HepG2 (cell line): ENCODE results near the gene ADORA2B. TPM values are rescaled to one million over a fixed set of nuclear protein-coding genes. Genes with fewer than 3 reads are reported as not detected.
"Not testable (repeated sequence)": the region's sequence is repeated elsewhere in the genome, so short reads cannot be mapped to it uniquely, and the experiment has no call there.

ENCODE experiments used
- ATAC-seq: fragments of 200-7000 bp; cut with Tn5 transposase; 3 replicates; pipeline ENCODE4 v1.9.1; 2020; ENCODE audit warnings: mild to moderate bottlenecking, moderate library complexity
- BruUV-seq: library from RNA; stranded (reverse); fragments of 400-500 nt; replicated peaks from 2 replicates; lab custom pipeline; 2021; lab: Mats Ljungman, UMichigan
- CTCF ChIA-PET: fragments of 300-600 bp; formaldehyde crosslinking; extraction: SDS; loops from one replicate; lab custom pipeline; 2021; ENCODE audit warnings: low total read pairs, inconsistent platforms, low intra/inter-chr PET ratio; lab: Yijun Ruan, JAX
- POLR2A ChIA-PET: fragments of 350-600 bp; sonication (Branson Sonifier 250); formaldehyde crosslinking; loops from one replicate; lab custom pipeline; 2020; ENCODE audit warnings: antibody characterized with exemption, inconsistent platforms; lab: Yijun Ruan, JAX
- DNase-seq: peaks from one replicate; pipeline ENCODE4 v3.0.0-alpha.2; 2015; ENCODE audit warnings: low spot score
- FAIRE-seq: peaks from 3 replicates; lab custom pipeline; 2011; peaks lifted over from hg19 to GRCh38; lab: Jason Lieb, UNC
- H2AFZ ChIP-seq: one replicate; pipeline ENCODE4 v1.6.1; 2011; ENCODE audit warnings: low read length, inconsistent platforms
- H3K27ac ChIP-seq: fragments of 300-600 bp; 3 replicates; pipeline ENCODE4 v1.8.0; 2011; ENCODE audit warnings: mixed run types, mild to moderate bottlenecking, mixed read lengths, low read length, inconsistent platforms; ENCODE audit not compliant: insufficient read depth; ENCODE audit errors: extremely low read length
- H3K27me3 ChIP-seq, 2 experiments: fragments of 200-600 bp in 1 of 2; 2 replicates in 1 of 2; 3 replicates in 1 of 2; pipeline versions ENCODE4 v1.6.0 to v1.8.0; 2011; ENCODE audit warnings: low read length in 2 of 2, mild to moderate bottlenecking in 2 of 2, moderate library complexity in 2 of 2, inconsistent platforms in 1 of 2; ENCODE audit not compliant: insufficient read depth in 2 of 2, control insufficient read depth in 1 of 2
- H3K36me3 ChIP-seq, 2 experiments: fragments of 200-600 bp in 1 of 2; replicated peaks in 1 of 2; 2 replicates in 1 of 2; 3 replicates in 1 of 2; pipeline versions ENCODE4 v1.5.1 to v1.8.0; 2011; ENCODE audit warnings: low read length in 2 of 2, inconsistent platforms in 1 of 2; ENCODE audit not compliant: insufficient read depth in 2 of 2, control insufficient read depth in 1 of 2
- H3K4me1 ChIP-seq: 2 replicates; pipeline ENCODE4 v1.5.1; 2012; ENCODE audit warnings: low read length, inconsistent platforms; ENCODE audit not compliant: insufficient read depth
- H3K4me2 ChIP-seq: 2 replicates; pipeline ENCODE4 v1.6.0; 2011; ENCODE audit warnings: low read depth, low read length, inconsistent platforms
- H3K4me3 ChIP-seq, 3 experiments: fragments of 200-600 bp in 1 of 3; sonication (generic), shearing (Covaris generic) in 1 of 3; replicated peaks in 1 of 3; 2 replicates each; pipeline ENCODE4 v1.5.1; 2011 to 2016; ENCODE audit warnings: low read length in 3 of 3, inconsistent platforms in 2 of 3, low read depth in 2 of 3, mild to moderate bottlenecking in 2 of 3, control low read depth in 1 of 3, mixed read lengths in 1 of 3; ENCODE audit not compliant: insufficient read depth in 1 of 3
- H3K79me2 ChIP-seq: one replicate; pipeline ENCODE4 v1.6.1; 2011; ENCODE audit warnings: low read length, inconsistent platforms; ENCODE audit not compliant: insufficient read depth
- H3K9ac ChIP-seq: 2 replicates; pipeline ENCODE4 v1.6.0; 2011; ENCODE audit warnings: mild to moderate bottlenecking, low read depth, low read length, inconsistent platforms; ENCODE audit not compliant: insufficient read depth
- H3K9me3 ChIP-seq: 2 replicates; pipeline ENCODE4 v1.5.1; 2012; ENCODE audit warnings: mild to moderate bottlenecking, low read length
- H4K20me1 ChIP-seq: 2 replicates; pipeline ENCODE4 v1.6.0; 2011; ENCODE audit warnings: inconsistent platforms, mild to moderate bottlenecking, low read length, moderate library complexity; ENCODE audit not compliant: insufficient read depth
- ATF5 ChIP-seq: sonication (generic); formaldehyde crosslinking; IDR thresholded peaks from 2 replicates; pipeline ENCODE4 v1.4.0; 2020; ENCODE audit warnings: mild to moderate bottlenecking, low read depth, missing genetic modification reagents
- BRCA1 ChIP-seq: sonication (generic); formaldehyde crosslinking; IDR thresholded peaks from 2 replicates; pipeline ENCODE4 v1.4.0; 2020; ENCODE audit warnings: missing genetic modification reagents
- HNRNPK ChIP-seq: fragments of 200-400 bp; formaldehyde crosslinking; IDR thresholded peaks from 2 replicates; pipeline ENCODE4 v1.6.1; 2018; ENCODE audit warnings: low read length, low read depth, moderate library complexity, mild to moderate bottlenecking; ENCODE audit not compliant: poor library complexity, severe bottlenecking
- MED13 ChIP-seq: sonication (generic); formaldehyde crosslinking; IDR thresholded peaks from 2 replicates; pipeline ENCODE4 v1.5.0; 2020; ENCODE audit warnings: missing genetic modification reagents
- MEIS2 ChIP-seq: sonication (generic); formaldehyde crosslinking; IDR thresholded peaks from 2 replicates; pipeline ENCODE4 v1.9.0; 2021; ENCODE audit warnings: mild to moderate bottlenecking, missing genetic modification reagents
- NR1H2 ChIP-seq: sonication (generic); formaldehyde crosslinking; IDR thresholded peaks from 2 replicates; pipeline ENCODE4 v1.8.1; 2022; ENCODE audit warnings: low read depth, missing genetic modification reagents, borderline replicate concordance
- NR3C1 ChIP-seq: sonication (generic); formaldehyde crosslinking; IDR thresholded peaks from 2 replicates; pipeline ENCODE4 v1.4.0; 2020; ENCODE audit warnings: missing genetic modification reagents
- SNAI1 ChIP-seq: sonication (generic); formaldehyde crosslinking; IDR thresholded peaks from 2 replicates; pipeline ENCODE4 v1.5.0; 2020; ENCODE audit warnings: mild to moderate bottlenecking, missing genetic modification reagents, borderline replicate concordance
- SOX6 ChIP-seq, 2 experiments: fragments of 450-650 bp in 1 of 2; sonication (generic) in 1 of 2; formaldehyde crosslinking in 1 of 2; IDR thresholded peaks; 2 replicates each; pipeline versions ENCODE4 v1.4.0 to v1.6.1; 2017 to 2020; ENCODE audit warnings: antibody characterized with exemption in 1 of 2, mild to moderate bottlenecking in 1 of 2, missing genetic modification reagents in 1 of 2
- SP1 ChIP-seq, 2 experiments: fragments of 450-650 bp in 1 of 2; sonication (generic) in 1 of 2; formaldehyde crosslinking in 1 of 2; IDR thresholded peaks; 2 replicates each; pipeline versions ENCODE4 v1.4.0 to v1.6.1; 2016 to 2020; ENCODE audit warnings: missing genetic modification reagents in 1 of 2
- SRY ChIP-seq: sonication (generic); formaldehyde crosslinking; IDR thresholded peaks from 2 replicates; pipeline ENCODE4 v1.8.0; 2022; ENCODE audit warnings: mild to moderate bottlenecking, missing genetic modification reagents
- TGIF2 ChIP-seq: IDR thresholded peaks from 2 replicates; pipeline ENCODE4 v1.6.1; 2016; ENCODE audit warnings: control low read depth, missing compliant biosample characterization
- ZMYM2 ChIP-seq: sonication (generic); formaldehyde crosslinking; IDR thresholded peaks from 2 replicates; pipeline ENCODE4 v1.8.0; 2022; ENCODE audit warnings: mild to moderate bottlenecking, missing genetic modification reagents
- ZNF317 ChIP-seq: sonication (generic); formaldehyde crosslinking; IDR thresholded peaks from 2 replicates; pipeline ENCODE4 v1.5.0; 2020; ENCODE audit warnings: mild to moderate bottlenecking, missing genetic modification reagents
- ZNF557 ChIP-seq: sonication (generic); formaldehyde crosslinking; IDR thresholded peaks from 2 replicates; pipeline ENCODE4 v1.4.0; 2020; ENCODE audit warnings: missing genetic modification reagents
- ZNF777 ChIP-seq: sonication (generic); formaldehyde crosslinking; IDR thresholded peaks from 2 replicates; pipeline ENCODE4 v1.4.0; 2020; ENCODE audit warnings: missing genetic modification reagents
- WGBS: methylation state at CpG from one replicate; pipeline ENCODE4 v1.1.6; 2017; ENCODE audit warnings: low lambda C conversion rate; 5-methylcytosine and 5-hydroxymethylcytosine counted together
- in situ Hi-C: cut with HindIII; loops from 2 replicates; pipeline ENCODE4 v1.10.0; 2017; ENCODE audit warnings: low pct_unique_long_range_greater_than_20kb; ENCODE audit not compliant: extremely low pct_ligation_motif_present
- intact Hi-C: fragments of 100-400 bp; cut with micrococcal nuclease; formaldehyde crosslinking; loops from one replicate; pipeline ENCODE4 v1.10.0; 2022; ENCODE audit not compliant: unreplicated experiment
- polyA plus RNA-seq, 8 experiments: library from polyadenylated mRNA; depleted of rRNA in 3 of 8; stranded (reverse) in 7 of 8; unstranded in 1 of 8; fragments of >200 nt; fragmentation: Illumina TruSeq in 4 of 8; extraction: Trizol in 4 of 8; gene quantifications; 2 replicates each; pipeline versions ENCODE4 v1.2.1 to v1.2.3, GENCODE V29; 2011 to 2016; ENCODE audit warnings: low read depth in 4 of 8, missing spikeins in 1 of 8, mixed read lengths in 1 of 8; ENCODE audit not compliant: insufficient read depth in 1 of 8
- total RNA-seq, 5 experiments: library from RNA; depleted of rRNA; stranded (reverse); fragments of >200 nt; fragmentation: Illumina TruSeq; extraction: Trizol; gene quantifications; 2 replicates each; pipeline ENCODE4 v1.2.3, GENCODE V29; 2016; ENCODE audit warnings: low read depth in 1 of 5
- TF ChIP-seq, protein P1 (sequence below): sonication (generic); formaldehyde crosslinking; IDR thresholded peaks from 2 replicates; pipeline ENCODE4 v1.8.1; 2023; ENCODE audit warnings: missing genetic modification reagents, inconsistent platforms, borderline replicate concordance

The ADORA2B gene
- total and polyA plus RNA-seq, 2 of the 13 experiments (the other 11 are each of a cell fraction or from before 2014, with no cell fraction given): 10.4 to 20.0 TPM

DNA sequence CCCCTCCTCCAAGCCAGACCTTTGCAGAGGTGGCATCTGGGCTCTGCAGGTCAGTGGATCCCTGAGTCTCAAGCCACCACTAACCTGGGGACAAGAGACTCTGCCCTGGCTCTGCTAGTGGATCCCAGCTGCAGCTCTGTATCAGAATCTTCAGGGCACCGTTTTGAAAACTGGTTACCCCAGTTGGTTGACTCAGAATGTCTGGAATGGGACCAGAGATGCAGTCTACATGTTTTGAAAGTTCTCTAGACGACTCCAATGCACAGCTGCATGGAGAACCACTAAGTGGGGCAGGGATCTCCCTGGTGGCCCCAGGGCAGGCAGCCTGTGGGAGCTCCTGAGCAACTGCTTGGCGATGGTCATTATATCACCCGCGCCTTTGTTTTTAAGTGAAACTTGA lies 34.1 kb upstream of the ADORA2B start:
- H3K4me2 ChIP-seq: no peak overlapping the region
- in situ Hi-C loops: no loop called here

DNA sequence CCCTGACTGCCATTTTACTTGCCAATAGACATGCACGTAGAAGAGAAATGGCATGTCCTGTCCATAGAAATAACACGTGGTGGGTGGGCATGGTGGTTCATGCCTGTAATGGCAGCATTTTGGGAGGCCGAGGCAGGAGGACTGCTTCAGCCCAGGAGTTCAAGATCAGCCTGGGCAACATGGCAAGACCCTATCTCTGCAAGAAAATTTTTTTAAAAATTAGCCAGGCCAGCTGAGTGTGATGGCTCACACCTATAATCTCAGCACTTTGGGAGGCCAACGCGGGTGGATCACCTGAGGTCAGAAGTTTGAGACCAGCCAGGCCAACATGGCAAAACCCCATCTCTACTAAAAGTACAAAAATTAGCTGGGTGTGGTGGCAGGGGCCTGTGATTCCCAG lies 33.2 kb upstream of the ADORA2B start:
- POLR2A ChIA-PET, ATAC-seq, H3K27me3 ChIP-seq, H3K9ac ChIP-seq, FAIRE-seq, CTCF ChIA-PET, H3K27ac ChIP-seq, H3K79me2 ChIP-seq, H3K9me3 ChIP-seq, in situ Hi-C loops, DNase-seq, H4K20me1 ChIP-seq, H2AFZ ChIP-seq, intact Hi-C loops, H3K4me2 ChIP-seq, H3K4me3 ChIP-seq, H3K36me3 ChIP-seq, BruUV-seq: not testable (repeated sequence)
- peaks cover 15% of the 10 kb centered on the region for H3K4me1 ChIP-seq
- 45% methylated on average over 5 of the region's 5 CpGs for WGBS

More for the DNA sequence above, 34.1 kb upstream of the ADORA2B start:
- TF ChIP-seq ZNF317: no peak
- TF ChIP-seq MED13: no peak
- no peak for TF ChIP-seq NR1H2 (CRISPR knock-in tag)
- no peak for TF ChIP-seq ZMYM2
- no peak for TF ChIP-seq HNRNPK
- no peak for TF ChIP-seq ZNF777 (CRISPR knock-in tag)
- TF ChIP-seq ATF5: no peak
- no peak for TF ChIP-seq NR3C1 (CRISPR knock-in tag)
- TF ChIP-seq SRY (CRISPR knock-in tag): no peak
- TF ChIP-seq SNAI1 (CRISPR knock-in tag): no peak
- no peak for TF ChIP-seq TGIF2 (CRISPR knock-in tag)
- no peak for TF ChIP-seq MEIS2 (CRISPR knock-in tag)
- TF ChIP-seq SP1 (IDR thresholded peaks at IDR 0.05): no peak
- no peak for TF ChIP-seq SP1 (CRISPR knock-in tag; IDR thresholded peaks at IDR 0.05)
- TF ChIP-seq ZNF557: no peak
- no peak for TF ChIP-seq BRCA1 (CRISPR knock-in tag)
- no peak for TF ChIP-seq SOX6 (IDR thresholded peaks at IDR 0.05)
- no peak for TF ChIP-seq SOX6 (CRISPR knock-in tag; IDR thresholded peaks at IDR 0.05)
- TF ChIP-seq, protein P1, sequence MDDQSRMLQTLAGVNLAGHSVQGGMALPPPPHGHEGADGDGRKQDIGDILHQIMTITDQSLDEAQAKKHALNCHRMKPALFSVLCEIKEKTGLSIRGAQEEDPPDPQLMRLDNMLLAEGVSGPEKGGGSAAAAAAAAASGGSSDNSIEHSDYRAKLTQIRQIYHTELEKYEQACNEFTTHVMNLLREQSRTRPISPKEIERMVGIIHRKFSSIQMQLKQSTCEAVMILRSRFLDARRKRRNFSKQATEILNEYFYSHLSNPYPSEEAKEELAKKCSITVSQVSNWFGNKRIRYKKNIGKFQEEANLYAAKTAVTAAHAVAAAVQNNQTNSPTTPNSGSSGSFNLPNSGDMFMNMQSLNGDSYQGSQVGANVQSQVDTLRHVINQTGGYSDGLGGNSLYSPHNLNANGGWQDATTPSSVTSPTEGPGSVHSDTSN (CRISPR knock-in tag): no peak
- no peaks in the 10 kb centered on the region for H3K9me3 ChIP-seq
- no peak overlapping the region for H3K27ac ChIP-seq
- peaks cover 15% of the 10 kb centered on the region for H3K4me1 ChIP-seq
- H3K4me3 ChIP-seq: no peak overlapping the region
- FAIRE-seq (no peak), ATAC-seq (no peak), DNase-seq (no peak)
- no peak overlapping the region for H3K9ac ChIP-seq
- H3K79me2 ChIP-seq: no peaks in the 10 kb centered on the region
- ChIA-PET CTCF (no interaction called here), POLR2A (no interaction called here)
- no TSS peak for BruUV-seq
- no peaks in the 10 kb centered on the region; the same call in 1 of the 2 replicates for H4K20me1 ChIP-seq
- H2AFZ ChIP-seq: no peak overlapping the region
- 70% methylated on average over 5 of the region's 5 CpGs for WGBS
- H3K27me3 ChIP-seq: peaks cover 3 to 9% of the 10 kb centered on the region in 2 experiments; a peak in 2 of 5 replicates
- no peaks in the 10 kb centered on the region for H3K36me3 ChIP-seq
- intact Hi-C loops: no loop called here
